ENCODE data around the gene VKORC1L1.
"Not testable (repeated sequence)": the region's sequence is repeated elsewhere in the genome, so short reads cannot be mapped to it uniquely, and the experiment has no call there.

Gene VKORC1L1

DNA sequence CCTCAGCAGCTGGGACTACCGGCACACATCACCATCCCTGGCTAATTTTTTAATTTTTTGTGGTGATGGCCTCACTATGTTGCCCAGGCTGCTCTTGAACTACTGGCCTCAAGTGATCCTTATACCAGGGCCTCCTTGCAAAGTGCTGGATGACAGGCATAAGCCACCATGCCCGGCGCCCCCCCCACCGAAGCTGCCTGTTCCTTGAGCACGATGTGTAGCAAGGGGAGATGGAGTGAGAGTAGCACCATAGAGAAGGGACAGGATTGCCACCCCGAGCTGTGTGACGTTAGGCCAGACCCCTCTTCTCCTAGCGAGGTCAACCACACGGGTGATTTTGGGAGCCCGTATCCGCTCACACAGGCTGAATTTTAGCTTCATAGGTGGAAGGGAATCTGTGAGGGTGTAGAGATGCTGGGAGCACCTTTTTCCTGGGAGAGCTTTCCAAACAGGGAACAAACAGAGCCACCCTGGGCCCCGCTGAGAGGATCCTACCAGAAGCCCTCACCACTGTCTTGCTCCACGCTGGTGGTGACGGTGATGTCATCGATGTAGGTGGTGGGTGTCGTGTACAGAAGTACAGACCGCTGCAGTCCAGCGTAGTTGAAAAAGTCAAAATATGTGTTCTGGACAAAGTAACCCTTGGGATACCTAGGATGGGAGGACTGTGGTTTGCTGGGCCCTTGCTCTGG lies 106.2 kb downstream of the VKORC1L1 start:
- no peak for DNase-seq (ENCODE audit: low read depth in 3 of 3)

GRCh38 chr7:65979583-65980477 lies 107.0 kb downstream of the VKORC1L1 start:
- no peak for DNase-seq (ENCODE audit: low read depth in 3 of 3)

DNA sequence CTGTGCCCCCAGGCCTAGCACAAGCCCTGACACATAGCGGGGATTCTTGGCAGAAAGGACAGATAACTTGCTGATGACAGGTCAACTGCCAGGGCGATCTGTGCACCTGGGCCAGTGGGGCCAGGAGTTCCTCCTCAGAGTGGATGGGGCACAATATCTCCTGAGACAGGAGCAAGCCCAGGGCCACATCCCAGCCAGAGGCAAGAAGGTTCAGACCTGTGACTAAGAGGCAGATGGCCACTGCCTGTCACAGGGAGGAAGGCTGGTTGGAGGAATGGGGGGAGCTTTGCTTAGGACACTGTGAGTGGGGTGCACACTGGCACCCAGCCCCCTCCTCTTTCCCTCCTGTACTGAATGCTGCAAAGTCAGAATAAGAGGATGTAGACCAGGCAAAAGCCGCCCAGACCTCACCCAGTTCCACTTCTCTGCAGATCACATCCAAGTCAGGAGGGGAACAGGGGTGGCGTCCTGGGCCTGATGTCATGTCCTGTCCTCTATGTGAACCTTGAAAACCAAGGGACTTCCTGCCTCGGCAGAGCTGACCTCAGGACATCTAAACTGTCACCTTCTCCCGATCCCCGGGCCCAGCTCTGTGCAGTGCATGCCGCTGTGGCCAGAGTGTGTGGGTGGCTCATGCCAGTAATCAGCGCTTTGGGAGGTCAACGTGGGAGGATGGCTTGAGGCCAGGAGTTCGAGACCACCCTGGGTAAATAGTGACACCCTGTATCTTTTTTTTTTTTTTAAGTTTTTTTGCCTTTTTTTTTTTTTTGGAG lies 107.8 kb downstream of the VKORC1L1 start:
- DNase-seq (ENCODE audit: low read depth in 3 of 3), result peak; percentile 27 to 47 (median 29)

GRCh38 chr7:65981965-65982792 lies 109.3 kb downstream of the VKORC1L1 start, which contains the start of gene GUSB:
TSS of gene GUSB (minus strand) at chr7:65982213. CDS start at chr7:65982183, 30 bp downstream.
- DNase-seq (ENCODE audit: low read depth in 3 of 3), result peak; percentile 84 to 87 (median 87)

DNA sequence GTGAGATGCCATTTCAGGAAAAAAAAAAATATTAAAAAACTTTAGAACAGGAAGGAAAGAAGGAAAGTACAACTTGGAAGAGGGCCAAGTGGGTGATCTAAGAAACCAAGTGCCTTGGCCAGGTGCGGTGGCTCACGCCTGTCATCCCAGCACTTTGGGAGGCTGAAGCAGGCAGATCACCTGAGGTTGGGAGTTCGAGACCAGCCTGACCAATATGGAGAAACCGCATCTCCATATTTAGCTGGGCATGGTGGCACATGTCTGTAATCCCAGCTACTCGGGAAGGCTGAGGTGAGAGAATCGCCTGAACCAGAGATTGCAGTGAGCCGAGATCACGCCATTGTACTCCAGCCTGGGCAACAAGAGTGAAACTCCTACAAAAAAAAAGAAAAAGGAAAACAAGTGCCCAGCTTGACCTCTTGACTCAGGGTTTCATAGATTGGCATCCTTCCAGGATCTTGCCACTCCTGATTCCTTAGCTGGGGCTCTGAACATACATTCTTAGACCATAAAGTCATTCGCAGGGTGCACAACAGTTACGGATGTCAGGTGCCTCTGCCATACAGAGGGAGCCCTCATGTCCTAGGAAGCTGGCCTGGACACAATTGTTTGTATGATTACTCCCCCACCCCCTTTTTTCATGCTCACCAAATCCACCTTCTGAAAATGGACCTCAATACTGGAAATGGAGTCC lies 111.2 kb downstream of the VKORC1L1 start:
- DNase-seq (ENCODE audit: low read depth in 3 of 3), result no peak

- DNase-seq (ENCODE audit: low read depth in 3 of 3), result no peak
These were observed 115.2 kb downstream of the VKORC1L1 start for GRCh38 chr7:65988084-65988483.

GRCh38 chr7:65988503-65988902 lies 115.6 kb downstream of the VKORC1L1 start:
- DNase-seq (ENCODE audit: low read depth in 3 of 3), result not testable (repeated sequence)

DNA sequence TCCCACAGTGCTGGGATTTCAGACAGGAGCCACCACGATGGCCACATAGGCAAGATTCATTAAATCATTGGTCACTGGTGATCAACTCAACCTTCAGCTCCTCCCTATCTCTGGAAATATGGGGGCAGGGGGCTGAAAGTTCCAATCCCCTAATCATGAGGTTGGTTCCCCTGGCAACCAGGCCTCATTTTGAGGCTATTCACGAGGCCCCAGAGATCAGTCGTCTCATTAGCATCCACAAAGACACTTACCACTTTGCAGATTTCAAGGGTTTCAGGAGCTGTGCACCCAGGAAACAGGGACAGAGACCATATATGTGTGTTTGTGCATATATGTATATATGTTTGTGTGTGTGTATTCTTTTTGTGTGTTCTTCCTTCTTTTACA lies 116.8 kb downstream of the VKORC1L1 start:
- no peak for DNase-seq (ENCODE audit: low read depth in 3 of 3)

DNA sequence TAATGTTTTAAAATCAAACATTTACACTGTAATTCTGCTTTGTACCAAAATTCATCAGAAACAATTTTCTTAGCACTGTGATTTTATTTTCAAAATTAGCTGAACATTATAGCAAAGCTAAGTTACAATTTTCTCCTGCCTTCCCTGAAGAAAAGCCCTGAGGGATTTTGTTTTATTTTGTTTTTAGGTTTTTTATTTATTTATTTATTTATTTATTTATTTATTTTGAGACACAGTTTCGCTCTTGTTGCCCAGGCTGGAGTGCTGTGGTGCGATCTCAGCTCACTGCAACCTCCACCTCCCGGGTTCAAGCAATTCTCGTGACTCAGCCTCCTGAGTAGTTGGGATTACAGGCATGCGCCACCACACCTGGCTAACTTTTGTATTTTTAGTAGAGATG lies 119.0 kb downstream of the VKORC1L1 start:
- not testable (repeated sequence) for DNase-seq (ENCODE audit: low read depth in 3 of 3)

GRCh38 chr7:65992526-65992925 lies 119.7 kb downstream of the VKORC1L1 start:
- no peak for DNase-seq (ENCODE audit: low read depth in 3 of 3)

DNA sequence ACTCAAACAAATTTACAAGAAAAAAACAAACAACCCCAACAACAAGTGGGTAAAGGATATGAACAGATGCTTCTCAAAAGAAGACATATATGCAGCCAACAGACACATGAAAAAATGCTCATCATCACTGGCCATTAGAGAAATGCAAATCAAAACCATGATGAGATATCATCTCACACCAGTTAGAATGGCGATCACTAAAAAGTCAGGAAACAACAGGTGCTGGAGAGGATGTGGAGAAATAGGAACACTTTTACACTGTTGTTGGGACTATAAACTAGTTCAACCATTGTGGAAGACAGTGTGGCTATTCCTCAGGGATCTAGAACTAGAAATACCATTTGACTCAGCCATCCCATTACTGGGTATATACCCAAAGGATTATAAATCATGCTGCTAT lies 122.1 kb downstream of the VKORC1L1 start:
- DNase-seq (ENCODE audit: low read depth in 3 of 3), result not testable (repeated sequence)

DNA sequence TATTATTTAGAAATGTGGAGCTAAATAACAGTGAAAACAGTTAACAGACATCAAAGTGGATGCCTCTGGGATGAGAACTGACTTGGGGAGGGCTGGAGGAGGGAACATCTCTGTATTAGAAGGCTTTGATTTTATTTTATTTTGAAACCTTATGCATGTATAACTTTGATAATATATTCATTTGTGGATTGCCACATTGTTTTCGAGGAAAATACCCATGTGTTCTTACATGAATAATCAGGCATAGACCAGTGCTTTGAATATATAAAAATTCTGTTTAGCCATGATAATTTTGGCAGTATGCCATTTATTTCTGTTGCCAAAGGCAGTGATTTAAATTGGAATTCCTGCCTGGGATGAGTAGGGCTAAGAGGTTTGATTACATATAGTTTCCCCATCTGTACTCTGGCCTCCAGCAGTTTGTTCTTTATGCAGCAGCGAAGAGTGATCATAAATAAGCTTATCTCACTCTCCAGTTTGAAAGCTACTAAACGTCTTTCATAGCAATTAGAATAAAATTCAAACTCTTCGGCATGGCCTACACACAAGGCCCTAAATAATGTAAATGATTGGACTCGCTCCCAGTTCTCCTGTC lies 128.0 kb downstream of the VKORC1L1 start:
- DNase-seq (ENCODE audit: low read depth in 3 of 3), result not testable (repeated sequence)

DNA sequence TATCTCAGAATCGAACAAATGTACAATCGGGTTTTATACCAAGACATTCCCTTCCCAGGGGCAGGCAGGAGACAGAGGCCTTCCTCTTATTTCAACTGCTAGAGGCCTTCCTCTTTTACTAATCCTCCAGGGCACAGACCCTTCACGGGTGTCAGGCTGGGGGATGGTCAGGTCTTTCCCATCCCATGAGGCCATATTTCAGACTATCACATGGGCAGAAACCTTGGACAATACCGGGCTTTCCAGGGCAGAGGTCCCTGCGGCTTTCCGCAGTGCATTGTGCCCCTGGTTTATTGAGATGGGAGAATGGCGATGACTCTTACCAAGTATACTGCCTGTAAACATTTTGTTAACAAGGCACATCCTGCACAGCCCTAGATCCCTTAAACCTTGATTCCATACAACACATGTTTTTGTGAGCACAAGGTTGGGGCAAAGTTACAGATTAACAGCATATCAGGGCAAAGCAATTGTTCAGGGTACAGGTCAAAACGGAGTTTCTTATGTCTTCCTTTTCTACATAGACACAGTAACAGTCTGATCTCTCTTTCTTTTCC lies 132.3 kb downstream of the VKORC1L1 start:
- not testable (repeated sequence) for DNase-seq (ENCODE audit: low read depth in 3 of 3)

GRCh38 chr7:66007232-66007631 lies 134.4 kb downstream of the VKORC1L1 start:
- no peak for DNase-seq (ENCODE audit: low read depth in 3 of 3)

Data from stimulated activated CD4-positive, alpha-beta T cell treated with anti-CD3 and anti-CD28 coated beads, TNF-alpha, amount 100 ng/mL, for 48 hours (primary cell).